Keratinocyte (primary cell): ENCODE results near the gene NKIRAS1. TPM values are rescaled to one million over a fixed set of nuclear protein-coding genes. Genes with fewer than 3 reads are reported as not detected.
A peak's percentile ranks its signal among the peaks of the same experiment; 100 is the strongest.

Source experiments
- DNase-seq: peaks from one replicate; pipeline ENCODE4 v3.0.0-alpha.2; 2011; ENCODE audit warnings: low read depth, missing footprints, low spot score
- FAIRE-seq: peaks from 2 replicates; lab custom pipeline; 2011; peaks lifted over from hg19 to GRCh38; lab: Jason Lieb, UNC
- H2AFZ ChIP-seq: 2 replicates; pipeline ENCODE4 v1.6.0; 2012; ENCODE audit warnings: low read length, control low read depth, inconsistent platforms; ENCODE audit not compliant: control insufficient read depth
- H3K27ac ChIP-seq: 2 replicates; pipeline ENCODE4 v1.5.1; 2011; ENCODE audit warnings: low read length; ENCODE audit not compliant: control insufficient read depth, insufficient read depth
- H3K27me3 ChIP-seq: 3 replicates; pipeline ENCODE4 v1.6.0; 2011; ENCODE audit warnings: low read length; ENCODE audit not compliant: control insufficient read depth, insufficient read depth; ENCODE audit errors: extremely low read depth
- H3K36me3 ChIP-seq, 2 experiments: 2 replicates in 1 of 2; 3 replicates in 1 of 2; pipeline ENCODE4 v1.5.1; 2011; ENCODE audit warnings: low read length in 2 of 2, mild to moderate bottlenecking in 1 of 2; ENCODE audit not compliant: control insufficient read depth in 2 of 2, insufficient read depth in 2 of 2; ENCODE audit errors: extremely low read depth in 1 of 2
- H3K4me1 ChIP-seq: 3 replicates; pipeline ENCODE4 v1.5.1; 2011; ENCODE audit warnings: low read length; ENCODE audit not compliant: control insufficient read depth, insufficient read depth; ENCODE audit errors: extremely low read depth
- H3K4me2 ChIP-seq: 3 replicates; pipeline ENCODE4 v1.6.0; 2011; ENCODE audit warnings: low read depth, low read length; ENCODE audit not compliant: control insufficient read depth, insufficient read depth; ENCODE audit errors: extremely low read depth
- H3K4me3 ChIP-seq, 3 experiments: fragments of 200-600 bp in 1 of 3; sonication (generic) in 1 of 3; 2 replicates in 2 of 3; 3 replicates in 1 of 3; pipeline ENCODE4 v1.5.1; 2011 to 2016; ENCODE audit warnings: low read length in 3 of 3, mild to moderate bottlenecking in 3 of 3, control low read depth in 2 of 3, inconsistent platforms in 1 of 3, low read depth in 1 of 3, mixed read lengths in 1 of 3, mixed run types in 1 of 3, moderate library complexity in 1 of 3; ENCODE audit not compliant: control insufficient read depth in 2 of 3, insufficient read depth in 2 of 3; ENCODE audit errors: extremely low read depth in 1 of 3
- H3K79me2 ChIP-seq: 2 replicates; pipeline ENCODE4 v1.6.0; 2012; ENCODE audit warnings: low read length; ENCODE audit not compliant: control insufficient read depth, insufficient read depth
- H3K9ac ChIP-seq: 3 replicates; pipeline ENCODE4 v1.6.0; 2011; ENCODE audit warnings: low read length; ENCODE audit not compliant: control insufficient read depth, insufficient read depth; ENCODE audit errors: extremely low read depth
- H3K9me1 ChIP-seq: 3 replicates; pipeline ENCODE4 v1.6.0; 2011; ENCODE audit warnings: low read length; ENCODE audit not compliant: control insufficient read depth, insufficient read depth; ENCODE audit errors: extremely low read depth
- H3K9me3 ChIP-seq: 2 replicates; pipeline ENCODE4 v1.5.1; 2012; ENCODE audit warnings: low read depth, low read length; ENCODE audit not compliant: control insufficient read depth
- H4K20me1 ChIP-seq: 3 replicates; pipeline ENCODE4 v1.6.0; 2011; ENCODE audit warnings: low read length; ENCODE audit not compliant: control insufficient read depth, insufficient read depth; ENCODE audit errors: extremely low read depth
- EZH2 ChIP-seq: IDR thresholded peaks from one replicate; pipeline ENCODE4 v1.6.1; 2012; ENCODE audit warnings: inconsistent platforms, mild to moderate bottlenecking, low read length, moderate library complexity
- dilution Hi-C: fragments of 300-500 bp; cut with MboI; formaldehyde crosslinking; loops from one replicate; pipeline ENCODE4 v1.7.0; 2020; ENCODE audit warnings: low sequenced_read_pairs; ENCODE audit not compliant: extremely low pct_ligation_motif_present
- polyA minus RNA-seq, 3 experiments: library from RNA; depleted of rRNA, polyadenylated mRNA; stranded (reverse); fragments of >200 nt; gene quantifications; 1 replicate in 1 of 3; 2 replicates in 1 of 3; 3 replicates in 1 of 3; pipeline ENCODE4 v1.2.3, GENCODE V29; 2011
- polyA plus RNA-seq, 5 experiments: library from polyadenylated mRNA; depleted of rRNA in 3 of 5; stranded (reverse) in 3 of 5; stranded (forward) in 1 of 5; unstranded in 1 of 5; fragments of >200 nt; gene quantifications; 1 replicate in 1 of 5; 2 replicates in 3 of 5; 3 replicates in 1 of 5; pipeline versions ENCODE4 v1.2.1 to v1.2.3, GENCODE V29; 2011 to 2012; ENCODE audit warnings: missing spikeins in 2 of 5, low read depth in 1 of 5, low replicate concordance in 1 of 5
- TF ChIP-seq, protein P1 (sequence below), 3 experiments: IDR thresholded peaks in 1 of 3; conservative IDR thresholded peaks in 1 of 3; optimal IDR thresholded peaks in 1 of 3; 2 replicates in 2 of 3; 3 replicates in 1 of 3; pipeline versions ENCODE3 to v1.5.1; 2011; ENCODE audit warnings: low read length in 3 of 3, mild to moderate bottlenecking in 3 of 3, moderate library complexity in 2 of 3, control low read depth in 1 of 3, inconsistent platforms in 1 of 3; ENCODE audit not compliant: insufficient read depth in 2 of 3; ENCODE audit errors: extremely low read depth in 1 of 3

NKIRAS1 gene
- polyA plus RNA-seq (6.4 to 10.7 TPM (median 7.8 TPM) in 3 replicates), polyA minus RNA-seq (1.3 to 6.6 TPM (median 3.9 TPM) in 3 replicates)
- polyA plus RNA-seq (2011; ENCODE audit: low read depth) = 13.0 TPM
- 7.3 and 12.8 TPM in 2 replicates for polyA plus RNA-seq (2011; cell fraction: cytosol; rRNA removed)
- polyA plus RNA-seq (2011; cell fraction: nucleus; rRNA removed) = 8.1 and 12.8 TPM in 2 replicates
- 6.0 and 7.7 TPM in 2 replicates for polyA plus RNA-seq (2012; ENCODE audit: low replicate concordance)
- polyA minus RNA-seq (2011; cell fraction: cytosol; rRNA and poly(A)+ RNA removed) = 7.7 TPM
- polyA minus RNA-seq (2011; cell fraction: nucleus; rRNA and poly(A)+ RNA removed) = 3.2 and 7.1 TPM in 2 replicates

DNA sequence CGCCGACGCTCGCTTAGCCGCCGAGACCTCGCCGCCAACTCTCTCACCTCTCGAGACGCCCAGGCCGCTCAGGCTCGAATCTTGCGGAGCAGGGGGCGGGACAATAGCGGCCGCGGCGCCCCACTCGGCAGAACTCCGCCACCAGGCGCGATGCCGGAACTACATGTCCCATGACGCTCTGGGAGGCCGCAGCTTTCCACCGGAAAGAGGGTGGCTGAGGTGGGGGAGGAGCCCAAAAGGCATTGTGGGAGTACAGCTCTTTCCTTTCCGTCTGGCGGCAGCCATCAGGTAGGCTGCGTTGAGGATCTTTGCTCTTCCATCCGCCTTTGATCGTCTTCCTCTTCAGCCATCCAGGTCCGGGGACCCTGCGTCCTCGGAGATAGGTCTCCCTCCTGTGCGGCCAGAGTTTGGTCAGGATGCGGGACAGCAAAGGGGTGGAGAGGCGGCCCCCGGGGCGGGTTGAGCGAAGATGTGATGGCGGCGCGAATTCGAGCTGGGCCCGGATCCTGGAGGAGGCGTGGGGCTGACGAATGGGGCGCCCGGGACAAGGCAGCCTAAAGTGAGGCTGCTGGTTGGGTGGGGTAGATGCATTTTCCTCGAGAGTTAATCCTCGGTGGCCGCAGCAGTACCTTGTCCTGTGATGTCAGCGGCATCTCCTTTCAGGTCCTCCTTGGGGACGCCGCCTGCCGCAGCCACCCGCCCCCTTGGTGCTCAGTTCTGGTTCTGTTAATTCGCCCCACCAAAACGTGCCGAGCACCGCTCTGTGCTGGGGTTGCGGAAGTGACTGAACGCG lies at the start of gene NKIRAS1, which contains the start of gene RPL15:
Gene NKIRAS1, minus strand, starts transcription at position 105 of the 793 bp plus-strand sequence. CDS start 6,086 bp downstream, outside the sequence.
Gene RPL15, plus strand, starts transcription at position 247 of the 793 bp plus-strand sequence. CDS start 728 bp downstream, outside the sequence.
- Histone ChIP-seq H3K79me2 (peaks cover 30% of the 10 kb centered on the region), H3K27me3 (no peaks in the 10 kb centered on the region), H3K9me1 (no peaks in the 10 kb centered on the region), H3K4me2 (peak within 1 kb of the TSS; percentile 97), H3K4me3 (peak within 1 kb of the TSS; percentile 91 to 99 (median 96)), H4K20me1 (peaks cover 17% of the 10 kb centered on the region), H2AFZ (peak within 1 kb of the TSS; percentile 88), H3K9ac (peak within 1 kb of the TSS; percentile 97), H3K27ac (peak within 1 kb of the TSS; percentile 86), H3K36me3 (peaks cover 7 to 24% of the 10 kb centered on the region in 2 experiments), H3K9me3 (no peaks in the 10 kb centered on the region), H3K4me1 (peaks cover 16% of the 10 kb centered on the region)
- DNase-seq = peak; percentile 75
- no peak for TF ChIP-seq EZH2
- TF ChIP-seq, protein P1, sequence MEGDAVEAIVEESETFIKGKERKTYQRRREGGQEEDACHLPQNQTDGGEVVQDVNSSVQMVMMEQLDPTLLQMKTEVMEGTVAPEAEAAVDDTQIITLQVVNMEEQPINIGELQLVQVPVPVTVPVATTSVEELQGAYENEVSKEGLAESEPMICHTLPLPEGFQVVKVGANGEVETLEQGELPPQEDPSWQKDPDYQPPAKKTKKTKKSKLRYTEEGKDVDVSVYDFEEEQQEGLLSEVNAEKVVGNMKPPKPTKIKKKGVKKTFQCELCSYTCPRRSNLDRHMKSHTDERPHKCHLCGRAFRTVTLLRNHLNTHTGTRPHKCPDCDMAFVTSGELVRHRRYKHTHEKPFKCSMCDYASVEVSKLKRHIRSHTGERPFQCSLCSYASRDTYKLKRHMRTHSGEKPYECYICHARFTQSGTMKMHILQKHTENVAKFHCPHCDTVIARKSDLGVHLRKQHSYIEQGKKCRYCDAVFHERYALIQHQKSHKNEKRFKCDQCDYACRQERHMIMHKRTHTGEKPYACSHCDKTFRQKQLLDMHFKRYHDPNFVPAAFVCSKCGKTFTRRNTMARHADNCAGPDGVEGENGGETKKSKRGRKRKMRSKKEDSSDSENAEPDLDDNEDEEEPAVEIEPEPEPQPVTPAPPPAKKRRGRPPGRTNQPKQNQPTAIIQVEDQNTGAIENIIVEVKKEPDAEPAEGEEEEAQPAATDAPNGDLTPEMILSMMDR (optimal IDR thresholded peaks at IDR 0.05 in 1 of 3, IDR thresholded peaks at IDR 0.05 in 1 of 3, conservative IDR thresholded peaks at IDR 0.05 in 1 of 3; ENCODE audit: extremely low read depth in 1 of 3, insufficient read depth in 2 of 3, low read length in 3 of 3) = peak in 2 of 3 experiments; percentile 30 to 63
- peak; percentile 36 for FAIRE-seq
- dilution Hi-C loops = no loop called here

DNA sequence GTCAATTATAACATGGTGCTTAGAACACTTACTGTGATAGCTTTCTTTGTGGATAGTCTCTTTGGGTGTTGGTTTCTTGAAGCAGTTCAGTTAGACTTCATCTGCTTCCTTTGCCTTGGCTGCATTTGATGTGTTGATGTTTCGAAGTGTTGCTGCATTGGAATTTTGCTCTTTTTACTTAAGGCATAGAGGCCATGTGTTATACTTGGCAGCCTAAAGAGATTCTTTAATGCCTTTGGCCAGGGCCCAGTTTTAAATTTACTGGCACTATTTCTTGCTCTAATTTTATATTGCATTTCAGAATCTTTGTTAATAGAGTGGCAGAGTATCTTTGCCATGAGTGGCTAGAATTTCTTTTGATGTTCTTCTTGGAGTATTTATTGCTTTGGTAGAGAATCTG lies 49.5 kb upstream of the NKIRAS1 start:
- no peak overlapping the region for H2AFZ ChIP-seq
- no peak overlapping the region for H3K4me3 ChIP-seq
- peaks cover 2% of the 10 kb centered on the region for H3K79me2 ChIP-seq
- DNase-seq = no peak
- H3K4me2 ChIP-seq = no peak overlapping the region
- no peak for FAIRE-seq
- no peaks in the 10 kb centered on the region for H4K20me1 ChIP-seq
- peaks cover 3 to 12% of the 10 kb centered on the region in 2 experiments for H3K36me3 ChIP-seq
- H3K9ac ChIP-seq = no peak overlapping the region
- dilution Hi-C loops = no loop called here
- H3K27me3 ChIP-seq = no peaks in the 10 kb centered on the region
- H3K4me1 ChIP-seq = peaks cover 10% of the 10 kb centered on the region
- no peaks in the 10 kb centered on the region for H3K9me1 ChIP-seq
- no peak overlapping the region for H3K27ac ChIP-seq
- no peaks in the 10 kb centered on the region for H3K9me3 ChIP-seq
- TF ChIP-seq EZH2 = no peak
- TF ChIP-seq, protein P1 (optimal IDR thresholded peaks at IDR 0.05 in 1 of 3, IDR thresholded peaks at IDR 0.05 in 1 of 3, conservative IDR thresholded peaks at IDR 0.05 in 1 of 3; ENCODE audit: extremely low read depth in 1 of 3, insufficient read depth in 2 of 3, low read length in 3 of 3) = no peak
